ENCODE data around the gene ARHGAP42.

- TF ChIP-seq CTCF (IDR thresholded peaks at IDR 0.05), result no peak
- TF ChIP-seq POLR2A (IDR thresholded peaks at IDR 0.05), result no peak
These were observed 72.8 kb downstream of the ARHGAP42 start for GRCh38 chr11:100759856-100760255.
